HL-60/S4 treated with retinoic acid at 250 ng/mL for 4 days and 3 days (cell line): ENCODE data around the gene RPL14.
"Not testable (repeated sequence)": the region's sequence is repeated elsewhere in the genome, so short reads cannot be mapped to it uniquely, and the experiment has no call there.

Experiments used
- in situ Hi-C: fragments of 300-500 bp; cut with MboI; formaldehyde crosslinking; loops from 2 replicates; pipeline ENCODE4 v1.7.0; 2022; ENCODE audit warnings: low sequenced_read_pairs

RPL14 gene

DNA sequence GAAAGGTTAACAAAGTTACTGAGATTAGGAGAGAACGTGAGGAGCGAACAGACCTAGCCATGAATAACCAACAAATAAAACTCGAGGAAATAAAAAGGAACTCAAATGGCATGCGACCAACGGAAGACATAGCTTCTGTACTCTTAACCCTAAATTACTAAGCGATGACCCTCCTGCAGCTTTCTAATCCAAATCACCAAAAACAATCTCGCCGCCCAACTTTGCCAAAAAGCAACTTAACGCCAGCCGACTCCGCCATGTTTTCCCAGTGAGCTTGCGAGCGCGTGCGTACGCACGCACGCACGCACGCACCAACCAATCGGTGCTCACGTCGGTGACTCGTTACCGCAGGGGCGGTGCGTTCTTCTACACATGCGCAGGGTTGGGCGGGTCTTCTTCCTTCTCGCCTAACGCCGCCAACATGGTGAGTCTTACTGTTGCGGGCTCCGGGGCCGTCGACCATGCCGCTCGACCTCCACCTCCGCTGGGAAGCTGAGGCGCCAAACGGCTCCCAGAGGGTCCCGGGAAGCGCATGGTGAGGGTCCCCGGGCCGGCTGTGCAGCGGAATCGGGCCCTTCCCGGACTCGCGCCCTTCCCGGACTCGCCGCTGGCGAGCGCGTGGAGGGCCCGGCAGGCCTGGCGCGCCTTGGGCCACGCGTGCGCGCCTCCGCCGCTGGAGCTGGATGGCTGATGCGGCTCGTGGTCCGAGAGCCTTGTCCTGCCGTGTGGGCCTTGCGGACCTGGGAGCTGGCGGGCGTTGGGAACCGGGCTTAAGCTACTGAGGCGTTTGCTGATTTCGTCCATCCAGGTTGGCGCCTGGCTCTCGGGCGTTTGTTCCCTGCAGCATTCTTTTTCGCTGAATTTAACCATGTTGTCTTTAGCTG is at the start of gene RPL14:
TSS of gene RPL14 (plus strand) at position 400 of the 884 bp plus-strand sequence. CDS start at position 533, 133 bp downstream.
- in situ Hi-C loops: no loop called here

- in situ Hi-C loops: no loop called here
Observed at GRCh38 chr3:40407611-40408010, 49.5 kb upstream of the RPL14 start.

DNA sequence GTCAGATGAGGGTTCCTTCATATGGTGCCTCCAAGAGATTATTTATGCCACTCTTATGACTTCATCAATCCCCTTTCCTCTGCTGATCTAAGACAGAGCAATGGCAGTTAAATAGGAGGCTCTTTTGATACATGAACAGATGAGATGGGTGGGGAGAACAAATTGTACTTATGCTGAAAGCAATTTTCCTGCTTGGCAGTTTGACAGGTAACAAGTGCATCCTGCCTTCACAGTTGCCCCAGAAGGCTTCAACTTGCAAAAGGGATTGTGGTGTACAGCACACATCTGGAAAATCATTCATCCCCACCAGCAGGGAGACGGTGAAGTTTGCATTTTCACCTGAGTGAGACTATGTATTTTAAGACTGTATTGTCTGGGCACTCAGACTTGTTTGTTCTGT is 42.9 kb upstream of the RPL14 start:
- in situ Hi-C loops: no loop called here

GRCh38 chr3:40417845-40418543 is 39.1 kb upstream of the RPL14 start:
- in situ Hi-C loops: no loop called here

DNA sequence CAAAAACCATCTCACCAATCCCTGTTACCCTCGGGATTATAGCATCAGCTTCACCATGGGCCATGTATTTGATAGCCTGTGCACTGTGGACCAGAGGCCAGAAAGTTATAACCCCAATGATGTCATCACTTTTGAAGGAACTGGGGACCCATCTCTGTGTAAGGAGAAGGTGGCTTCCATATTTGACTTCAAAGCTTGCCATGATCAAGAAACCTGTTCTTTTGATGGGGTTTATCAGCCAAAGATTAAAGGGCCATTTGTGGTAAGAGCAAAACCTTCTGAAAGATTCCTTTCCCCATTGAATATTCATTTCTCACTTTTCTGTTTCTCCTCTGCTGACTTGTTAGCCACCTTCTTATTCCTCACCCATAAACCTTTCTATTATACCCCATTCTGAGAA is 34.3 kb upstream of the RPL14 start:
- in situ Hi-C loops: no loop called here

DNA sequence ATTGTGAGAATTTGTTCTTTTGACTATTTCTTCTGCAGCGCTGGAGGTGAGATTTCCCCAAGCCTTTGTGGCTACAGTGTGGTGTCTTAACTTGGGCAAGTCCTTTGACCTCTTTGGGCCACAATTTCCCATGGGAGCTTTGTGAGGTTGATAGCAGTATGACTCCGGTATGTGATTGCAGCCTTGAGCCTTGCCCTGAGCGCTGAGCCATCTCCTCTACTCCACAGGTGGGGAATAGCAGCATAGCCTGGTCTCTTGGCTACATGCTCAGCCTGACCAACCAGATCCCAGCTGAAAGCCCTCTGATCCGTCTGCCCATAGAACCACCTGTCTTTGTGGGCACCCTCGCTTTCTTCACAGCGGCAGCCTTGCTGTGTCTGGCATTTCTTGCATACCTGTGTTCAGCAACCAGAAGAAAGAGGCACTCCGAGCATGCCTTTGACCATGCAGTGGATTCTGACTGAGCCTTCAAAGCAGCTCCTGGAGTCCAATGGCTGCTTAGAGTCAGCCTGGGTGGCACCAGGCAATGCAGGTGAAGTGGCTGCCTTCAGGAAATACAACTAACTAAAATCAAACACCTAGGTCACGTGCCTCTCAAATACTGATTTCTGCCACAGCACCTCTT is 30.0 kb upstream of the RPL14 start:
- in situ Hi-C loops: no loop called here

DNA sequence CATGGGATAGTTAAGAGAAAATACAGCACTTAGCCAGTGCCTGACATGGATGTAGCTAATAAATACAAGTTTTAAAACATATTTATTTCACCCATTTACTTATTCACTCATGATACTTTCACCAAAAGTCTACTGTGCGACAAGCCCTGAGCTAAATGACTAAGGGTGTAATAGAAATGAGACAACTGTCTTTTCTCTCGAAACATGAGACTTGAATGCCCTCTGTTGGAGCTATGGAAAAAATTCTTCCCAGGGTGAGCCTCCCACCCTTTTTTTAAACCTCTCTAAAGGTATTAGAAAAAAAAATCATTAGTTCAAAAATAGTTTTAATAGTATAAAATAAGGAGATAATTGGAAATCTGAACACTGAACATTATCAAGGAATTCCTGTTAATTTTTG is 24.3 kb upstream of the RPL14 start:
- in situ Hi-C loops: no loop called here

DNA sequence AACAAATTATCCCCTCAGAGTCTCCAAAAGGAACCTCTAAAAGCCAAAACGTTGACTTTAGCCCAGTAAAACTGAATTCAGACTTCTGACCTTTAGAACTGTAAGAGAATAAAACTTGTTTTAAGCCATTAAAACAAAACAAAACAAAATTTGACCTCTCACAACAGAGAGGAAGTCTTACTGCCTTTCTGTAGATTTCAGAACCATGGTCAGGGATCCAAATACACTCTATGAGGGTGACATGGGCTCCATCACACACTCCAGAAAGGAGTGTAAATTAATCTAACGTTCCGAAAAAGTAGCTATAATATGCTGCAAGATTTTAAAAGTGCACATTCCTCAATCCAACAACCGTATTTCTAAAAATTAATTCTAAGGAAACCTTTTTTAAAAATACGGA is 19.2 kb upstream of the RPL14 start:
- in situ Hi-C loops: no loop called here

DNA sequence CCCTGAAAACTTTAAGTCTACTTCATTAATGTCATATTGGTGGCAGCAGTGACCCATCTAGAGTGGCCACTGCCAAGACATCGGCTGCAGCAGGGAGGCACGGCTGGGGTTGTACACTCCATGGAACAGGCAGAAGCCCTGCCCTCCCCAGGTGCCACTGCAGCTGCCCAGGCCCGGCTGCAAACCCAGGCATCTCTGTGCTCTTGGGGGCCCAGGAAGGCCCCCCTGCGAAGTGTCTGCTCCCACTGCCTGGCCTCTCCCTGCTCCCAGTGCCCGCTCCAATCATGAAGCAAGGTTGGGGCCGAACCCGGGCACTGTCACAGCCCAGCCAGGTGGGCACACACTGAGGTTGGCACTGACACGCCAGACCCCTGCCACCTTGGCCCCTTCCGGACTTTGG is 12.1 kb upstream of the RPL14 start:
- in situ Hi-C loops: no loop called here

DNA sequence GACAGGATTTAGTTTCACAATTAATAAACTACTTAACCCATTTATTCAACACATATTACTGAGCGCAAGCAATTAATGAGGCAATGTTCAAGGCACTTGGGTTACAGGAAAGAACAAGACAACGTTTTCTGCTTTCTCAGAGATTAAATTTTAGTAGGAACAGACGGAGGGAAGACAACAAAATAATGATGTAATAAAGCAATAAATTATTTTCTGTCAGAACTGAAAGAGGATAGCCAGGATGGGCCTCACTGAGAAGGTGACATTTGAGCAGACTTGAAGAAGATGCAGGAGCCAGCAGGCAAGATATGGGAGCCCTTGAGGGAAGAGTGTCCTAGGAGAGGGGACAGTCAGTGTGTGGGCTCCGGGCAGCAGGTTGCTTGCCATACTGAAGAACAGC is 11.3 kb upstream of the RPL14 start:
- in situ Hi-C loops: no loop called here

DNA sequence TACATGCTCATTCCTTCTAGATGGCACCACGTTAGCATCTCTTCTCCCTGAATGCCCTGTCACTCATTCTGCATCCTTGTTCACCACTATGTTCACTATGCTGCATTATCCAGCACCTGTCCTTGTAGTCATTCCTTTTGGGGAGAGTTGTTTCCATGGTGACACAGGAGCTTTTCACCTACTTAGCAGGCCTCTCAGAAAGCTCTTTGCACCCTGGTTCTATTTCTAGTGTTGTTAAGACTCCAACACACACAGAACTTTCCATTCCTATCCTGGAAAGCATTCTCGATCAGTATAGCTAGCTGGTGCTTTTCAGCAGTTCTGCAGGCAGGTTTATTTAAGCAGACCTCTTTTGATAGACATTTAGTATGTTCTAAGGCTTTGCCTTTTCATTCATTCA is 6.7 kb upstream of the RPL14 start:
- in situ Hi-C loops: no loop called here

GRCh38 chr3:40451551-40451950 is 5.6 kb upstream of the RPL14 start:
- in situ Hi-C loops: no loop called here

- in situ Hi-C loops: no loop called here
Observed at GRCh38 chr3:40452057-40452456, 5.1 kb upstream of the RPL14 start.

DNA sequence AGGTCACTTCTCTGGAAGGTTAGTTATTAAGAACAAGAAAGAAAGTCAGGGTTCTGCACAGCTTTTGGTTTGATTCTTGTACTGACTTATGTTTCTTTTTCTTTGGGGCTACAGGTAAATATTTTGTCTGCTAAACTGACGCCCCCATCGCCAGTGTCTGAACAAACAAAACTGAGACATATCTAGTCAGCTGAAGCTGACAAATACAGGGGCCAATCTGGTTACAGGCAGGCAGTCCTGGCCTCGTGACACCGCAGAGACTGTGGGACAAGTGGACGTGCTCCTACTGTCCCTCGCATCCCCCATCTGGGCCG is 4.6 kb upstream of the RPL14 start:
- in situ Hi-C loops: no loop called here

- in situ Hi-C loops: no loop called here
Observed at GRCh38 chr3:40452876-40453730, 4.0 kb upstream of the RPL14 start.

DNA sequence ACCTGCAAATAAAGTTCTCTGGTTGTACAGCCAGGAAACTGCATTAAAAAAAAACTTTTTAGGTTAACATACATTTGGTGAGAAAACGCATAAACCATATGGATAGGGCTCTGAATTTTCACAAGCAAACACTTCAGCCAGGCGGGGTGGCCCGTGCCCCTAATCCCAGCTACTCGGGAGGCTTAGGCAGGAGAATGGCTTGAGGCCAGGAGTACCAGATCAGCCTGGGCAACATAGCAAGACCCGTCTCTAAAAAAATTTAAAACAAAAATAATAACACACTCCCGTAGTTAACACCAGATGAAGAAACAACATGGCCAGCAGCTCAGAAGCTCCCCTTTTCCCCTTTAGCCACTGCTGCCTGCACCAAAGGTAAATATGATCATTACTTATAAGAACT is 3.2 kb upstream of the RPL14 start:
- in situ Hi-C loops: no loop called here

- in situ Hi-C loops: no loop called here
Observed at GRCh38 chr3:40455328-40455727, 1.8 kb upstream of the RPL14 start.

- in situ Hi-C loops: no loop called here
Observed at GRCh38 chr3:40456279-40456939, 730 bp upstream of the RPL14 start.

DNA sequence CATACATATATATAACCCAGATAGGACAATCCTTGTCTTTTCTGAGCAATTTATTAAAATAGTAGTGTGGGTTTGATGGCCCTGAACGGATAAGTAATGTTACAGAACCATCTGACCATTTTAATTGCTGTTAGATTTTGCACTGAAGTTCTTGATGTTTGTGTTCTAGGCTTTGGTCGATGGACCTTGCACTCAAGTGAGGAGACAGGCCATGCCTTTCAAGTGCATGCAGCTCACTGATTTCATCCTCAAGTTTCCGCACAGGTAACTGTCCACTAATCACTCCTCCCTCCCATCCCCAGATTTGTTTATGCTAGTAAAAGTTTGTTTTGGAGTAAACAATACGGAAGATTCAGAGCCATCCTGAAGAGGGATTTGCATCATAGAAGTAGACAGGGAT is 1.3 kb downstream of the RPL14 start:
- in situ Hi-C loops: no loop called here

- in situ Hi-C loops: not testable (repeated sequence)
Observed at GRCh38 chr3:40460481-40460880, 3.3 kb downstream of the RPL14 start.

DNA sequence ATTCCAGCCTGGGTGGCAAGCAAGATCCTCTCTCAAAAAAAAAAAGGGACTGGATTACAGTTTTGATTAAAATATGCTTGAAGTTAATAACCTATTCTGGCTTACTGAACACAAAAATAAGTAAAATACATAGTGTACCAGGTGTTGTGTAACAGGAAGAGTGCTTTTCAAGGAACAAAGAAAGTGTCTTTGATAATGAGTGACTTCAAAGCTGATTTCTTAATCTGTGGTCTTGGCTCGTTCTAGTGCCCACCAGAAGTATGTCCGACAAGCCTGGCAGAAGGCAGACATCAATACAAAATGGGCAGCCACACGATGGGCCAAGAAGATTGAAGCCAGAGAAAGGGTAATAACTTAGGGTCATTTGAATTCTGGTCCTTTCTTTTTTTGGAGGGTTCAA is 4.0 kb downstream of the RPL14 start:
- in situ Hi-C loops: no loop called here
